Cardiac muscle cell (in vitro differentiated cells and primary cell): ENCODE results near the gene CCDC30. TPM values are rescaled to one million over a fixed set of nuclear protein-coding genes. Genes with fewer than 3 reads are reported as not detected.
A peak's percentile ranks its signal among the peaks of the same experiment; 100 is the strongest.

ENCODE experiments used
- DNase-seq, 2 donors: peaks; one replicate each; pipeline versions ENCODE4 v3.0.0 to v3.0.0-alpha.2; 2010 to 2017; ENCODE audit warnings: low read depth in 1 of 2, low spot score in 1 of 2
- H3K27ac ChIP-seq: fragments of 200-600 bp; sonication (generic); 2 replicates; pipeline ENCODE4 v1.5.1; 2016
- H3K27me3 ChIP-seq: fragments of 200-600 bp; sonication (generic); 2 replicates; pipeline ENCODE4 v1.6.0; 2016; ENCODE audit warnings: control low read depth
- H3K36me3 ChIP-seq: fragments of 200-600 bp; sonication (generic); 2 replicates; pipeline ENCODE4 v1.5.1; 2016; ENCODE audit warnings: control low read depth
- H3K4me1 ChIP-seq: fragments of 200-600 bp; sonication (generic); 2 replicates; pipeline ENCODE4 v1.8.1; 2017; ENCODE audit warnings: low read depth, mild to moderate bottlenecking, mixed run types
- H3K4me3 ChIP-seq: fragments of 200-600 bp; sonication (generic); 2 replicates; pipeline ENCODE4 v1.5.1; 2016; ENCODE audit warnings: mild to moderate bottlenecking
- H3K9me3 ChIP-seq: fragments of 200-600 bp; sonication (generic); 2 replicates; pipeline ENCODE4 v1.5.1; 2017; ENCODE audit warnings: low read depth, mild to moderate bottlenecking, control low read depth
- polyA plus RNA-seq: library from polyadenylated mRNA; unstranded; fragments of >200 nt; fragmentation: Nextera tagmentation; extraction: Ambion mirVana; gene quantifications from 2 replicates; pipeline ENCODE4 v1.2.1, GENCODE V29; 2016
- total RNA-seq: library from RNA; depleted of rRNA; stranded (reverse); fragments of >200 nt; gene quantifications from 2 replicates; pipeline ENCODE4 v1.2.3, GENCODE V29; 2016
- TF ChIP-seq, protein P1 (sequence below): IDR thresholded peaks from 2 replicates; pipeline ENCODE4 v1.5.1; 2012; ENCODE audit warnings: low read depth, mild to moderate bottlenecking, low read length

The CCDC30 gene
- total and polyA plus RNA-seq, 2 experiments from 2014 or later: 1.8 to 4.2 TPM

DNA sequence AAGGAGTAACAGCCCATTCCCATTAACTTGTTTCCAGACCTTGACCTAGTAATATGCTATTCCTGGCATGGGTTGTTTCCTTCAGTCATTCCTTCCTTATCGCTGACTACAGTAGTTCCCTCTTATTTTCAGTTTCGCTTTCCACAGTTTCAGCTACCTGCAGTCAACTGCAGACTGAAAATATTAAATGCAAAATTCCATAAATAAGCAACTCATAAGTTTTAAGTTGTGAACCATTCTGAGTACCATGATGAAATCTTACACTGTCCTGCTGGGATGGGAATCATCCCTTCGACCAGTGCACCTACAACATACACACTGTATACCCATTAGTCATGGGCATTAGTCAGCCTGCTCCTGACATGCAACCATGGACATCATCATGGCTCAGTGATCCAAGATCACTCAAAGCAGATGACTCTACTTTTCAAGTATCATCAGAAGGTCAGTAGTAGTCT lies 66.7 kb downstream of the CCDC30 start:
- TF ChIP-seq, protein P1, sequence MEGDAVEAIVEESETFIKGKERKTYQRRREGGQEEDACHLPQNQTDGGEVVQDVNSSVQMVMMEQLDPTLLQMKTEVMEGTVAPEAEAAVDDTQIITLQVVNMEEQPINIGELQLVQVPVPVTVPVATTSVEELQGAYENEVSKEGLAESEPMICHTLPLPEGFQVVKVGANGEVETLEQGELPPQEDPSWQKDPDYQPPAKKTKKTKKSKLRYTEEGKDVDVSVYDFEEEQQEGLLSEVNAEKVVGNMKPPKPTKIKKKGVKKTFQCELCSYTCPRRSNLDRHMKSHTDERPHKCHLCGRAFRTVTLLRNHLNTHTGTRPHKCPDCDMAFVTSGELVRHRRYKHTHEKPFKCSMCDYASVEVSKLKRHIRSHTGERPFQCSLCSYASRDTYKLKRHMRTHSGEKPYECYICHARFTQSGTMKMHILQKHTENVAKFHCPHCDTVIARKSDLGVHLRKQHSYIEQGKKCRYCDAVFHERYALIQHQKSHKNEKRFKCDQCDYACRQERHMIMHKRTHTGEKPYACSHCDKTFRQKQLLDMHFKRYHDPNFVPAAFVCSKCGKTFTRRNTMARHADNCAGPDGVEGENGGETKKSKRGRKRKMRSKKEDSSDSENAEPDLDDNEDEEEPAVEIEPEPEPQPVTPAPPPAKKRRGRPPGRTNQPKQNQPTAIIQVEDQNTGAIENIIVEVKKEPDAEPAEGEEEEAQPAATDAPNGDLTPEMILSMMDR: no peak
- Histone ChIP-seq H3K27ac (no peak overlapping the region), H3K36me3 (no peaks in the 10 kb centered on the region), H3K4me1 (no peaks in the 10 kb centered on the region), H3K4me3 (no peak overlapping the region), H3K9me3 (no peaks in the 10 kb centered on the region), H3K27me3 (no peaks in the 10 kb centered on the region)
- DNase-seq: peak in 1 of 2 donors; percentile 7

DNA sequence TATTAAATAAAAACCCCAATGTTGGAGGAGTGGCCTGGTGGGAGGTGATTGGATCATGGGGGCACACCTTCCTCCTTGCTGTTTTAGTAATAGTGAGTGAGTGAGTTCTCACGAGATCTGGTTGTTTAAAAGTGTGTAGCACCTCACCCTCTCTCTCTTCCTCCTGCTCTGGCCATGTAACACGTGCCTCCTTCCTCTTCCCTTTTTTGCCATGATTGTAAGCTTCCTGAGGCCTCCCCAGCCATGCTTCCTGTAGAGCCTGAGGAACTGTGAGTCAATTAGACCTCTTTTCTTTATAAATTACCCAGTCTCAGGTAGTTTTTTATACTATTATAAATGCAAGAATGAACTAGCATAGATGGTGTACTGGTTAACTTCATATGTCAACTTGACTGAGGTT lies 68.0 kb downstream of the CCDC30 start:
- no peaks in the 10 kb centered on the region for H3K4me1 ChIP-seq
- no peak for DNase-seq
- H3K36me3 ChIP-seq: no peaks in the 10 kb centered on the region
- H3K4me3 ChIP-seq: no peak overlapping the region
- TF ChIP-seq, protein P1: no peak
- H3K9me3 ChIP-seq: no peaks in the 10 kb centered on the region
- no peaks in the 10 kb centered on the region for H3K27me3 ChIP-seq
- no peak overlapping the region for H3K27ac ChIP-seq

DNA sequence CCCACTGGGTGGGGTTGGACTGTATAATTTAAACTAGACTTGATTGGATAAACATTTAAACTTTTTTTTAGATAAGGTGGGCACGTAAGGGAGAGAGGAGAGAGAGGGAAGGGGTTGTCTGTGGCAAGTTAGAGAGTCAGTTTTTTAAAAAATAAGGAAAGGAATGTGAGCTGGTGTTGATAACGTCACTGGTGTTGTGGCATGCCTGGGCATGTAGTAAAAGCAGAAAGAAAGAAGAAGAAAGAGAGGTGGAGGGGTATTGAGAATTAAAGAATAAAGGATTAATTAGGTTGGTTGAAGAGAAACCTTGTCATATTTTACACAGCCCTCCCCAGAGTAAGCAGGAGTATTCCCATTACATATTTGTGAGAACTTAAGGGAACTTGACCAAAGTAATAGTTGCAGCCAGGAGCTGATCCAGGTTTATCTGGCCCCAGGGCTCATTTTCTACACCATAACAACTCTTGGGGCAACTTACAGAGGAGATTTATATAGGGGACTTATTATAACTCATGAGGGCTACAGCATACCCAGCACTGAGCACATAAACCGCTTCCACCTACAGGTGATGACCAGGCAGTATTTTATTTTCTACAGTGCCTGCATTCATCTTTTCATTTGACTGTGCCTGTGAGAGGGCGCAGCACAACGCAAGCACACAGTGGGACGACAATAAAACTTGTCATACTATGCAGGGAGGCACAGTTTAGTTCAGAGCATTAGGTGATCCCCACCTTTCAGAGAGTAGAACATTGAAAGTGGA lies 70.2 kb downstream of the CCDC30 start:
- TF ChIP-seq, protein P1: no peak
- Histone ChIP-seq H3K27ac (no peak overlapping the region), H3K27me3 (no peaks in the 10 kb centered on the region), H3K9me3 (no peaks in the 10 kb centered on the region), H3K4me3 (no peak overlapping the region), H3K36me3 (no peaks in the 10 kb centered on the region), H3K4me1 (no peaks in the 10 kb centered on the region)
- peak in 1 of 2 donors; percentile 2 for DNase-seq

DNA sequence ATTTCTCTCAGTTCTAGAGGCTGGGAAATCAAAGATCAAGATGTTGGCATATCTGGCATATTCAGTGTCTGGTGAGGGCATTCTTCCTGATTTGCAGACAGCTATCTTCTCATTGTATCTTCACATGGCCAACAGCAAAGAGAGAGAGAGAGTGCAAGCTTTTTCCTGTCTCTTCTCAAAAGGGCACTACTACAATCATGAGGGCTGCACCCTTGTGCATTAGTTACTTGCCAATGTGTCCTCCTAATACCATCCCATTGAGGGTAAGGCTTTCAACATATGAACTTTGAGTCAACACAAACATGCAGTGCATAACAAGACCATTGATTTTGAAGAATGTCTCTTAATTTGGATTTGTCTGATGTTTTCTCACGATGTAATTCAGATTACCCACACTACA lies 78.0 kb downstream of the CCDC30 start:
- TF ChIP-seq, protein P1: no peak

DNA sequence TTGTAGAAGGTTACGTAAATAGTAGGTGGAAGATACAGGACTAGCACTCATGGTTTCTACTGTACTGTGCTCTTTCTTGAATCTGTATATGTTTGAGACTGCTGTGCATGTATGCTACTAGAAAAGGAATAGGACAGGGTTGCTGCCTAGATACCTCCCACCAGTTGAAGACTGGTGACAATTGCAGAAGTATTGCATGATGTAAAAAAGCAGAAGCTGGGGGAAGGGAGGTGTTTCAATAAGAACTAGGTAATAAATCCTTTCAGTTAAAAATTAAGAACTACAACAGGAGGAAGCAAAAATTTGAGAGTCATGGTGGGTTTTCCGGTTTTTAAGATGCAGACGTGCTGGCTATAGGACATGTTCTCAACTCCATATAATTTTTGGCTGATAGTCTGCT lies 88.1 kb downstream of the CCDC30 start:
- Histone ChIP-seq H3K27me3 (no peaks in the 10 kb centered on the region), H3K4me3 (no peak overlapping the region), H3K4me1 (no peaks in the 10 kb centered on the region), H3K9me3 (no peaks in the 10 kb centered on the region), H3K36me3 (no peaks in the 10 kb centered on the region), H3K27ac (no peak overlapping the region)
- TF ChIP-seq, protein P1: no peak
- no peak for DNase-seq

More for the DNA sequence above, 78.0 kb downstream of the CCDC30 start:
- H3K9me3 ChIP-seq: no peaks in the 10 kb centered on the region
- no peak overlapping the region for H3K27ac ChIP-seq
- H3K27me3 ChIP-seq: no peaks in the 10 kb centered on the region
- no peak overlapping the region for H3K4me3 ChIP-seq
- DNase-seq: no peak
- no peaks in the 10 kb centered on the region for H3K4me1 ChIP-seq
- H3K36me3 ChIP-seq: no peaks in the 10 kb centered on the region
